ENCODE results near the gene NFIA.
A peak's percentile ranks its signal among the peaks of the same experiment; 100 is the strongest.

The NFIA gene

DNA sequence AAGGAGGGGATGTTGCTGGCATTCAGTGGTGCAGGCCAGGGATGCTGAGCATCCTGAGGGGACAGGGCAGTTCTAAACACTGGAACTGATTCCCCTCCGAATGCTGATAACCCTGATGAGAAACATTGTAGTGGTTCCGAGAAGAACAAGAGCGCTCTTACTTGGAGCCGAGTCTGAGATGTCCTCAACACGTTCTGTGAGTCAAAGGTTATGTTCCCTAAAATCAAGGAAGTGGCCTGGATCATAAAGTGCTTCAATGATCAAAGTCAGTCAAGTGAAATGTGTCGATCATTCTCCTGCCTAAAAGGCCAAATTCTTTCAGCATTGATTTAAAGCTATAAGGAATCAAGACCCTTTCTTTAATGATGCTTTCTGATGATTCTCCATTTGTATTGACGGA, 234.1 kb downstream of the NFIA start:
- DNase-seq = no peak

GRCh38 chr1:61318319-61319125, 236.2 kb downstream of the NFIA start:
- DNase-seq = no peak

DNA sequence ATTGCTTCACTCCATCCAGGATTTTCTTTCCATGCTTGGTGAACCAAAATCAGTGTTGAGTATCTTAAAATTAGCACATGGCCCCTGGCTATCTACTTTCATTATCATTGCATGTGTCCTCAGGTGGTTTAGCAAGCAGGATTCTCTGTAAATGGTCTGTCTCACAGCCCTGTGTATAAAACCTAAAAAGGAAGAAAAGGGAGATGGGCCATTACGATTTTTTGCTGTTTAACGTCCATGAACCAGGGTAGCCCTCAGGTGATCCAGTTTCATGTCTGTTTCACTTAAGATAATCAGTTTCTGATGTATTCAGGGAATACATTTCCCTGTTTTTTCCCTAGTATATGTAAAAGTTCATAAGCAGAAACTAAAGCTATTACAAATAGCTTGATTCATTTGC, 238.2 kb downstream of the NFIA start:
- DNase-seq = no peak

- no peak for DNase-seq
These were observed 239.8 kb downstream of the NFIA start for GRCh38 chr1:61322008-61322744.

DNA sequence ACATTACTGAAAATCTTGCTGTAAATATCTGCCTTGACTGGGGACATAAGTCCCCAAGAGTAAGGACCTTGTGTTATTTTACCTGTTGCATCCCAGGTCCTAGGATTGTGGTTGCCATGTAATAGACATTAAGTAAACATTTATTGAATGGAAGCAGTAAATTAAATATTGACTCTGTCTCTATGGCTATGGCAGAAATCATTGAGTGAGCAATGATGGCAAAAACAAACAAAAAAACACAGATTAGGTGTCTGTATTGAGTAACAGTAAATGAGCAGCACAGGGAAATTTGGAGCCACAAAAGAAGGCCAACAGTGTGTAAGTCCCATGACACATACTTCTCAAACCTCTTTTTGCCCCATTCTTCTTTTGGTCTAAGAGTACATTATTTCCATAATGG, 240.4 kb downstream of the NFIA start:
- DNase-seq = no peak

- no peak for DNase-seq
These were observed 241.4 kb downstream of the NFIA start for GRCh38 chr1:61323681-61324328.

GRCh38 chr1:61326713-61327112, 244.4 kb downstream of the NFIA start:
- DNase-seq = no peak

- no peak for DNase-seq
These were observed 245.1 kb downstream of the NFIA start for GRCh38 chr1:61327436-61327835.

GRCh38 chr1:61329556-61329955, 247.2 kb downstream of the NFIA start:
- no peak for DNase-seq

- DNase-seq = no peak
These were observed 247.7 kb downstream of the NFIA start for GRCh38 chr1:61330018-61330417.

GRCh38 chr1:61330571-61330970, 248.2 kb downstream of the NFIA start:
- DNase-seq = no peak

GRCh38 chr1:61332196-61332753, 249.9 kb downstream of the NFIA start:
- DNase-seq = no peak

DNA sequence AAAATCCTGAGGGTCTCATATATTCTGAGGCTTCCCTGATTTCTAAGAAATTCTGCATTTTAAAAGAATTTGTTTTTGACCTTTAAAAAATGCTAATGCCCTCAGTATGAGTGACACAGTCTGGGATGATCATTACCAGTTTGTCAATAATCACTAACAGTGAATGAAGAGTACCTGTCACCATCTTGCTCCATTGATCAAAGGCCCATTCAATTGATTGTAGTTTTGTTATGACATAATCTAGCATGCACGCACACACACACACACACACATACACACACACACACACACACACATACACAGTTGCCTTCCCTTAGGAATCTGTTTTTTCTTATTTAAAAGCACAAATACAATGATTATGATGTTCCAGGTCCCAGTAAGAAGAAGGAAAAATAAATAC, 250.4 kb downstream of the NFIA start:
- no peak for DNase-seq

DNA sequence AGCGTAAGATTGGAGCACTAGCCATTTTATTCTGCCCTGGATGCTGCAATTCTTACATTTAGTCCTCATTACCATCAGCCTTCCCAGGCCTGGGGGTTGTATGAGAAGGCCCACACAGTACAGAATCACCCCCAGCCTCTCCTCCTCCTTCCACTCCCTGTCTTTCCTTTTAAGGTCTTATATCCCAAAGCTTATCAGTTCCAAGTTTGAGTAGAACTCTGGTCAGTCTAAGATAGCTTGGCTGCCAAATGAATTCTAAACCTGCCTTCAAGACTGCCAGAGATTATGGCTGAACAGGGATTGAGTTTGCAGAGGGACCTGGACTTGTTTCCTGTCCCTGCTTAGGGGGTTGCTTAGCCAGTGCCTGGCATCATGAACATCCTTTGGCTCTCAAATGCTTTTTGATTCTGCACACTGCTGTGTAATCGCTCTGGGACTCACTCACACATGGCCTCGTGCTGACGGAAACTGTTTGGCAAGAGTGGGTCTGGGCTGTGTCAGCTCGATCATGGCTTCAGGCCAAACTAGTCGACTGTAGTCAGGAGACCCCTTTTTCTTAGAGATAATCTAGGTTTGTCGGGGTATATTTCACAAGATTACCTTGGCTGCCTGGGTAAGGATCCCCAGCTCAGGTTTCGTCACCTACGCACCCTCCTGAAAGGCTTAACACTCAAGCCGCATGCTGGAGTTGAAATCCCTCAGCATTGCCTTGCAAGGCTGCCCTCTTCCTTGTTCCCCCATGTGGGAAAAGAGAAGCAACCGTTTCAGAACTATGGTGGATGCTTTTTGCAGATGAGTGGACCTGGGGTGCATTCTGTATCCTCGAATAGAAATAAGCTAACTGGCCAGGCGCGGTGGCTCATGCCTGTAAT, 252.6 kb downstream of the NFIA start:
- DNase-seq = no peak

GRCh38 chr1:61337037-61337436, 254.7 kb downstream of the NFIA start:
- no peak for DNase-seq

DNA sequence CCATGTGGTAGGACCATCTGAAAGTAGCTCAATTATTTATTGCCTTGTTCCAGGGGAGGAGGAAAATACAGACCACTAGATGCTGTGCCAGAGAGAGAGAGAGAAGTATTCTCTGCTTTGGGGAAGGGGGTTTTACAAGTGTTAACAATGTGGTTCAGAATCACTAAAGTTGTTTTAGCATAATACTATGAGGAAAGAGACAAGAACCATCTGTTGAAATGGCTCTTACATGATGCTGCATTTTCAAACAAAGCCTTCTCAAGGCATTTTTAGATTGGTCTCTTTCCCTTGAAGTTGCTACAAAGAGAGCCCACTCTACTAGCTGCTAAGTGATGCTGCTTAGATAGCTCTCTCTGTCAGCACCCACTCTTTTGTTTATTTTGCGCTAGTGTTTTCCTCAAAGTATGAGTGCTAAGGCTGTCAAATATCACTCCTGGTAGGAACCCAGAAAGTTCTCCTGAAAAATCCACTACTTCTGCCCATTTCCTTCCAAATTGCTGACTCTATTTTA, 255.1 kb downstream of the NFIA start:
- DNase-seq = no peak

- peak; percentile 21 for DNase-seq
These were observed 255.9 kb downstream of the NFIA start for GRCh38 chr1:61337981-61338848.

DNA sequence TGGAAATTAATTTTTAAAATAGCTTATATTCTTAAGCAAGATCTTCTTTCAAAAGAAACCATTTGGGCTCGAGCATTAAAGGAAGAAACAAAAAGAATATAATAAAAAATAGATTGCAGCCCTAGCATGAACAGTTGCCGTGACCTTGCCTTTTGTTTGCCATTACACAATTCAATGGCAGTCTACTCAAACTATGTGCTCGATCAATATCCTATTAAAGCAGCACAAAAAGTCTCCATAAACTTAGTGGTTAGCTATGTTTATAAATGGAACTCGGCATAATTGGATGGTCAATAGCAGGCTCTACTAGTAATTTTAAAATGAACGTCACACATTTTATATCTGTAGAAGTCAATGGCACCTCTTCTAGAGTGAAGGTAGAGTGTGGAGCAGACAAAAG, 256.5 kb downstream of the NFIA start:
- no peak for DNase-seq

GRCh38 chr1:61341426-61341825, 259.1 kb downstream of the NFIA start:
- peak; percentile 61 for DNase-seq

GRCh38 chr1:61343734-61344420, 261.5 kb downstream of the NFIA start:
- DNase-seq = no peak

DNA sequence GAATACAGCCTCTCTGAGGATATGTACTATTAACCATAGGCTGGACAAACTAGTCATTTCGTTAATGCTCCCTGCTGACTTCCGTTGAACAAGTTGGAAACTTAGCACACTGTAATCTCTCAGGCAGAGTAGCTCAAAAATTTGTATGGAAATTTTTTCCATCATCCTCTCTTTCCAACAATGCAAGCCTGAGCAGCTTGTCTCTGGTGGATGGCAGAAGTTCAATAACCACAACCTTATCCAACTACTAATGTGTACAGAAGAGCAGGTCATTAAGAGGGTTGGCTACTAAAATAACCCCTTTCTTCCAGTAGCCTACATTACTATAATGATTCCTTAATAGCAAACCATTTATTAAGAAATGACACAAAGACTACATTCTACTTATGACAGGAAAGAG, 262.3 kb downstream of the NFIA start:
- no peak for DNase-seq
